Stomach (tissue), 9 donors: Measurements from ENCODE around the gene GRAMD4. TPM values are rescaled to one million over a fixed set of nuclear protein-coding genes. Genes with fewer than 3 reads are reported as not detected.

Experiments used
- DNase-seq, 2 donors: peaks; one replicate each; pipeline versions ENCODE4 v3.0.0 to v3.0.0-alpha.2; 2013 to 2019
- H3K27ac ChIP-seq, 5 donors: fragments of 200-600 bp in 4 of 5; sonication (generic) in 4 of 5; one replicate each; pipeline ENCODE4 v1.5.1; 2013 to 2019; ENCODE audit warnings: mild to moderate bottlenecking in 1 of 5, moderate library complexity in 1 of 5
- H3K27me3 ChIP-seq, 3 donors: fragments of 200-600 bp; sonication (generic); one replicate each; pipeline ENCODE4 v1.5.1; 2017 to 2019; ENCODE audit warnings: mixed run types in 1 of 3
- H3K36me3 ChIP-seq, 4 donors: fragments of 200-600 bp; sonication (generic); 1 replicate in 3 of 4; 2 replicates in 1 of 4; pipeline ENCODE4 v1.5.1; 2016 to 2019
- H3K4me1 ChIP-seq, 4 donors: fragments of 200-600 bp; sonication (generic); one replicate each; pipeline ENCODE4 v1.5.1; 2016 to 2019
- H3K4me3 ChIP-seq, 4 donors: fragments of 200-600 bp; sonication (generic) in 3 of 4; one replicate each; pipeline ENCODE4 v1.5.1; 2016 to 2019; ENCODE audit warnings: mild to moderate bottlenecking in 1 of 4
- H3K9me3 ChIP-seq, 4 donors: fragments of 200-600 bp; sonication (generic); one replicate each; pipeline ENCODE4 v1.5.1; 2016 to 2019
- CTCF ChIP-seq, 7 experiments: fragments of 450-650 bp in 4 of 7; fragments of 200-600 bp in 3 of 7; sonication (generic) in 3 of 7; IDR thresholded peaks; one replicate each; pipeline ENCODE4 v1.5.1; 2016 to 2019; ENCODE audit warnings: antibody characterized with exemption in 7 of 7, control low read depth in 2 of 7, mild to moderate bottlenecking in 1 of 7
- EP300 ChIP-seq: sonication (generic); formaldehyde crosslinking; IDR thresholded peaks from one replicate; pipeline ENCODE4 v1.6.1; 2017; ENCODE audit warnings: antibody characterized with exemption
- POLR2A ChIP-seq, 4 donors: fragments of 450-650 bp; IDR thresholded peaks; one replicate each; pipeline ENCODE4 v1.6.1; 2016; ENCODE audit warnings: antibody characterized with exemption in 4 of 4, control low read depth in 2 of 4, mild to moderate bottlenecking in 1 of 4, moderate library complexity in 1 of 4
- POLR2AphosphoS5 ChIP-seq, 3 donors: sonication (generic); formaldehyde crosslinking; IDR thresholded peaks; one replicate each; pipeline ENCODE4 v1.6.1; 2016; ENCODE audit warnings: antibody characterized with exemption in 3 of 3
- WGBS, 5 donors: extraction: QIAGEN DNeasy Blood & Tissue Kit in 3 of 5; methylation state at CpG; one replicate each; pipeline versions ENCODE4 v1.1.5 to v1.1.7; 2013 to 2018; 5-methylcytosine and 5-hydroxymethylcytosine counted together
- intact Hi-C: fragments of 100-400 bp; cut with DNase I; formaldehyde crosslinking; loops from one replicate; pipeline ENCODE4 v1.15.1; 2023; ENCODE audit warnings: low total_unique reads
- polyA plus RNA-seq, 3 donors: library from polyadenylated mRNA; stranded (reverse); fragments of 200-250 nt; gene quantifications; one replicate each; pipeline ENCODE4 v1.2.3, GENCODE V29; 2013
- total RNA-seq, 5 donors: library from RNA; depleted of rRNA; stranded (reverse); fragments of >200 nt; gene quantifications; one replicate each; pipeline versions ENCODE4 v1.1.0 to v1.2.3, GENCODE V29; 2014 to 2016
- donor health status: healthy with polysubstance abuse.
- donor health status: Bipolar disorder and iron deficiency.
- donor health status: healthy.

The GRAMD4 gene
- total and polyA plus RNA-seq, 8 donors = 7.4 to 452 (median 21.0) TPM

GRCh38 chr22:46609724-46610201 is 10.4 kb upstream of the GRAMD4 start:
- DNase-seq = no peak
- WGBS, 5 donors = 46 to 69% (median 62%) methylated on average over 12 to 14 of the region's 14 CpGs
- no peaks in the 10 kb centered on the region for H3K36me3 ChIP-seq
- TF ChIP-seq POLR2AphosphoS5 (IDR thresholded peaks at IDR 0.05) = no peak
- no peak for TF ChIP-seq CTCF (IDR thresholded peaks at IDR 0.05)
- TF ChIP-seq EP300 = no peak
- no peak for TF ChIP-seq POLR2A (IDR thresholded peaks at IDR 0.05)
- H3K4me3 ChIP-seq = peak overlapping the region in 1 of 4 donors; percentile 4
- H3K9me3 ChIP-seq = no peaks in the 10 kb centered on the region
- H3K4me1 ChIP-seq = peaks cover 50 to 79% (median 67%) of the 10 kb centered on the region in 4 donors
- intact Hi-C loops = no loop called here
- no peaks in the 10 kb centered on the region for H3K27me3 ChIP-seq
- H3K27ac ChIP-seq = peak overlapping the region; percentile 47 to 85 (median 76)

- no peaks in the 10 kb centered on the region for H3K27me3 ChIP-seq
- peak overlapping the region; percentile 47 to 85 (median 76) for H3K27ac ChIP-seq
- H3K4me3 ChIP-seq = no peak overlapping the region
- H3K36me3 ChIP-seq = no peaks in the 10 kb centered on the region
- TF ChIP-seq CTCF (IDR thresholded peaks at IDR 0.05) (no peak), POLR2AphosphoS5 (IDR thresholded peaks at IDR 0.05) (no peak), EP300 (no peak), POLR2A (IDR thresholded peaks at IDR 0.05) (no peak)
- 54 to 80% (median 66%) methylated on average over 12 of the region's 12 CpGs for WGBS, 5 donors
- no peak for DNase-seq
- peaks cover 50 to 79% (median 67%) of the 10 kb centered on the region in 4 donors for H3K4me1 ChIP-seq
- intact Hi-C loops = no loop called here
- no peaks in the 10 kb centered on the region for H3K9me3 ChIP-seq
Measured at GRCh38 chr22:46610356-46610755, 9.8 kb upstream of the GRAMD4 start.

- intact Hi-C loops = no loop called here
- DNase-seq = no peak
- 80 to 97% (median 90%) methylated on average over 7 of the region's 7 CpGs for WGBS, 5 donors
- Histone ChIP-seq H3K4me3 (no peak overlapping the region), H3K36me3 (no peaks in the 10 kb centered on the region), H3K27ac (no peak overlapping the region), H3K4me1 (peaks cover 50 to 79% (median 67%) of the 10 kb centered on the region in 4 donors), H3K9me3 (no peaks in the 10 kb centered on the region), H3K27me3 (no peaks in the 10 kb centered on the region)
- TF ChIP-seq CTCF (IDR thresholded peaks at IDR 0.05) = no peak
- no peak for TF ChIP-seq POLR2A (IDR thresholded peaks at IDR 0.05)
- no peak for TF ChIP-seq EP300
- TF ChIP-seq POLR2AphosphoS5 (IDR thresholded peaks at IDR 0.05) = no peak
Measured at GRCh38 chr22:46611189-46611588, 9.0 kb upstream of the GRAMD4 start.

GRCh38 chr22:46612341-46612903 is 7.8 kb upstream of the GRAMD4 start:
- Histone ChIP-seq H3K4me1 (peaks cover 52 to 74% (median 67%) of the 10 kb centered on the region in 4 donors), H3K27me3 (no peaks in the 10 kb centered on the region), H3K27ac (peak overlapping the region in 4 of 5 donors; percentile 47 to 71 (median 56)), H3K4me3 (peak overlapping the region in 1 of 4 donors; percentile 4), H3K36me3 (no peaks in the 10 kb centered on the region), H3K9me3 (no peaks in the 10 kb centered on the region)
- TF ChIP-seq EP300 (no peak), POLR2AphosphoS5 (IDR thresholded peaks at IDR 0.05) (no peak), POLR2A (IDR thresholded peaks at IDR 0.05) (no peak), CTCF (IDR thresholded peaks at IDR 0.05) (no peak)
- 44 to 64% (median 51%) methylated on average over 6 to 13 of the region's 13 CpGs for whole genome bisulfite sequencing, 5 donors
- DNase-seq = no peak
- intact Hi-C loops = no loop called here
